ENCODE measurements around the gene ZNF221.
"Not testable (repeated sequence)": the region's sequence is repeated elsewhere in the genome, so short reads cannot be mapped to it uniquely, and the experiment has no call there.

The ZNF221 gene

DNA sequence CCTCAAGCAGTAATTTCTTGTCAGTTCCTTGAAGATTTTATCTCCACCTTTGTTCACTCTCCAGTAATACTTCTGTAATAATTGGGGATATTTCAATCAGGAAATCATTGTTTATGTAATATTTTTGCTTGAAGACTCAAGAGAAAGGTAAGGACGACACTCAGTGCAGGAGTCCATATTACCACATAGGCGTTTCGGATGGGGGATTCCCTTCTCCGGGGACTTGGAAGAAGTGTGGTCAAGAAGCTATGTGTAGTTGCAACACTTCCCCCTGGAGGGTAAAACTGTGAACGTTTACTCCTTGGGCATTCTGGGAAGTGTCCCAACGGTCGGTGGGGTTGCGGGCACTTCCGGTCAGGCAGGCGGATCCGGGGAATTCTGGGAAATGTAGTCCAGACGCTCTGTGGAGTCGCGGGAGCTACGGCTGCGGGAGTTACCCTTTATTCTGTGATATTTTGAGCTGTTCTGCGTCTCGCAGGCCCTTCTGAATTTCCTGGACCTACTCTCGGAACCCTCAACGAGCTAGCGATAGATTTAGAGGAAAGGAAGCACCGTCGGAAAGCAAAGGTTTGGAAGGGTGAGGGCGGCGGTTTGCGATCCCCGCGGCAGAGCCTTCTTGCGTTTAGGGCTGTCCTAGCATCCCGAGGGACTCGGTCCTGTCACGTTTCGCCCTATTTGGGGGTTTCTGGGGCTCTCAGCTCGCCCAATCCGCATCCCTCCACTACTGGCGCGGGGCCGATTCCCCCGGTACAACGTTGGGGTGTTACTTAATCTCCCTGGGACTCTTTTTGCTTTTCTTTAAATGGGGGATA is at the start of gene ZNF221:
Gene ZNF221, plus strand, starts transcription at position 395 of the 812 bp plus-strand sequence. CDS start 11,499 bp downstream, outside the sequence.
- DNase-seq = peak; percentile 95

DNA sequence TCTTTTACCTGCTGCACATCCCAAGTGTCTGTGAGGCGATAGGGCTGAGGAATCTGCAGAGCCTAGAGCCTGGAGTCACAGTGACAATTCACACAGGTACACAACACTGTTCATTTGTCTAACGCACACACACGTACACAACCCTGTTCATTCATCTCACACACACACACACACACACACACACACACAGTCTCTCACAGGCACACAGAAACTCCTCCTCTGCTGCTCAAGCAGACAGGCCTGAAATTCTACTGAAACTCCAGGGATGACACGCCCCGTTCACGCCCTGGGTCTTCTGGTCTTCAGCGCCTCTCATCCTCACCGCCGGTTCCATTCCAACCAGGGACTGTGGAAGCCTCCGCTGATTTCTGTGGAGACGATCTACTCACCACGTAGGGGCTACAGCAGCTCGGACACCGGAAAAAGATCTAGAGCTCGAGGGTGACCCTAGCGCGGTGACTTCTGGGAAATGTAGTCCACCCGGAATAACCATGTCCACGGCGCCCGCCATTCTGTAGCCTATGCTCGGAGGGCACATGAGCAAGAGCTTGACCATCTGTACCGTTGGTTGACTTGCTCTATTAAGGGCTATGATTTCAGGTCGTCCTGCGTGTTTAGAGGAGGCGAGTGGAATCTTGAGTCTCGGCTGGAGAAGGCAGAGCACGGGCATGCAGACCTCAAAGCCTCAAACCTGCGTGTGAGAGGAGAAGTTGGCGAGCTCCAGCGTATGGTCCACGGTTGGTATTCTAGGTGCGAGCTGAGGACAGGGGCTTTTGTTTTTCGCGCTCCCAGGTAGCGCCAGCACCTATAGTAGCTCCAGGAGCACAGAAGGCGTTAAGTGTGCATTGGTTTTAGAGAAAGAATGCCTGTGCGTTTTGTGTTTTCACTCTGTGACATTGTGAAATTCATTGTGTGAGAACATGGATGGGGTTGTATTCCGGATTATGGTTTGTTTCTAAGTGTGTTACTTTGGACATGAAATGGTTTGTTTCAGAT is 49.3 kb upstream of the ZNF221 start:
- DNase-seq = no peak

DNA sequence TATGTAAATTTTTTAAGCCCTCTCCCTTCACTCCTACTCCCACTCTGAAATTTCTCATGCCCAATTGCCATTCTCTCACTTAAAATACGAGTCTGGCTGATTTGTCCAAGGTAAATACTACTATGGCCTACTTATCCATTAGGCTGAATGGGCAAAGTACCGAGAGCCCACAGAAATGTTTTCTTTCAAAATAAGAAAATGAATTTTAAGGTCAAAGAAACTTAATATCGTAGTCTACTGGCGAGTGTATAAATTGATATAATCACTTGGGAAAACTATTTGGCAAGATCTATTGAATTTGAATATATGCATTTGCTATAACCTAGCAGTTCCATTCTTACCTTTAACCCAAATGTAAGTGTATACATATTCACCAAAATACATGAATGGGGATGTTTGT is 48.6 kb upstream of the ZNF221 start:
- DNase-seq = no peak

DNA sequence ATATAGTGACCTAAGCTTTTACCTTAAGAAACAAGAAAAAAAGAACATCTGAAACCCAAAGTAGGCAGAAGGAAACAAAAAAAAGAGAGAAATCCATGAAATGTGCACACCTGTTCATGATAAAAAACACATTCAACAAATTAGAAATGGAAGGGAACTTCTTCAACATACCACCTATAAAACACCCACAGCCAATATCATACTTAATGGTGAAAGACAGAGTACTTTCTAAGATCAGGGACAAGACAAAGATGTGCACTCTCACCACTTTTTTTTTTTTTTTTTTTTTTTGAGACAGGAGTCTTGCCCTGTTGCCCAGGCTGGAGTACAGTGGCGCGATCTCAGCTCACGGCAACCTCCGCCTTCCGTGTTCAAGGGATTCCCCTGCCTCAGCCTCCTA is 45.1 kb upstream of the ZNF221 start:
- DNase-seq = no peak

DNA sequence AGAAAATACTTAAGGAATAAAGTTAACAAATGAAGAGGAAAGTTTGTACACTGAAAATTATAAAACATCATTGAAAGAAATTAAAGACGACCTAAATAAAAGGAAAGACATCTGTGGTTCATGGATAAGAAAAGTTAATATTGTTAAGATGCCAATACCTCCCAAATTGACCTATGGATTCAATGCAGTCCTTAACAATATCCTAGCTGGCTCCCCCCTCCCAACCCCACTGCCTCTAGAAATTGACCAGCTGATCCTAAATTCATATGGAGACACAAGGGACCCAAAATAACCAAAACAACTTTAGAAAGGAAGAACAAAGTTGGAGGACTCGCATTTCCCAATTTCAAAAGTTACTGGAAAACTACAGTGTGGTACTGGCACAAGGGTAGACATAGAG is 44.3 kb upstream of the ZNF221 start:
- no peak for DNase-seq

DNA sequence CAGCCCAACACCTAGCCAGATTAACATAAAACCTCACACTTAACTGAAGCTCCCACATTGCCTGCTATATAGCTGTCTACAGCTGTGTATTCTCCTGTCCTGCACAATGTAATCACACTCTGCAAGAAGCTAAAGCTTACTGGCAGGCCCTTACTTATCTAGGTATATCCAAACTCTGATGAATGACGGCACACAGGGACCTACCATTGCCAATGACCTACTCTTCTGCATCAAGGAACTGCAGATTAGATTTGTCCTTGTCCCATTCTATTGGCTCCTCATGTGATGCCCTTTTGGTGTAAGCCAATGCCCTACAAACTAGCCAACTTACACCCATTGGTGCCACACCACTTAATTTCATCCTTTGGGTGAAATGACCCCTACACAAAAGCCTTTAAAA is 42.4 kb upstream of the ZNF221 start:
- no peak for DNase-seq

DNA sequence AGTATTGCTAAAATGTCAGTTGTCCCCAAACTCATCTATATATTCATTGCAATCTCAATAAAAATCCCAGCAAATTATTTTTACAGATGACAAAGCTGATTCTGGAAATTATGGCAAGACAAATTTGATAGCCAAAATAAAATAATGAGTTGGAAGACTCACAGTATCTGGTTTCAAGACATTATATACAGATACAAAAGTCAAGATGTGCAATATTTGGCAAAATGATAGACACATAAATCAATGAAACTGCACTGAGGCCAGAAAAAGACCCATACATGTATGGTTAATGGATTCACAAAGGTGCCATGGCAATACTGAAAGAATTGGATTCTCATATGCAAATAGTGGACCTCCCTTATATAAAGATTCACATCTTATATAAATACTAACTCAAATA is 40.1 kb upstream of the ZNF221 start:
- no peak for DNase-seq

DNA sequence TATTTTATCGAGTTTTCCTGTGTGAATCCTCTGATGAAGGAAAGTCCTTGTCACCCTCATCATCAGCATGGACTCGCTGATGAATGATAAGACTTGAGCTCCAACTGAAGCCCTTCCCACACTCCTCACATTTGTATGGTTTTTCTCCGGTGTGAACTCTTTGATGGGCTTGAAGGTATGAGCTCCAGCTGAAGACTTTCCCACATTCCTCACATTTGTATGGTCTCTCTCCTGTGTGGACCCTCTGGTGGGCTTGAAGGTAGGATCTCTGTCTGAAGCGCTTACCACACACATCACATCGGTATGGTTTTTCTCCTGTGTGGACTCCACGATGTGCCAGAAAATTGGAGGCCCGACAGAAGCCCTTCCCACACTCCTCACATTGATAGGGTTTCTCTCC is 37.6 kb upstream of the ZNF221 start:
- no peak for DNase-seq

DNA sequence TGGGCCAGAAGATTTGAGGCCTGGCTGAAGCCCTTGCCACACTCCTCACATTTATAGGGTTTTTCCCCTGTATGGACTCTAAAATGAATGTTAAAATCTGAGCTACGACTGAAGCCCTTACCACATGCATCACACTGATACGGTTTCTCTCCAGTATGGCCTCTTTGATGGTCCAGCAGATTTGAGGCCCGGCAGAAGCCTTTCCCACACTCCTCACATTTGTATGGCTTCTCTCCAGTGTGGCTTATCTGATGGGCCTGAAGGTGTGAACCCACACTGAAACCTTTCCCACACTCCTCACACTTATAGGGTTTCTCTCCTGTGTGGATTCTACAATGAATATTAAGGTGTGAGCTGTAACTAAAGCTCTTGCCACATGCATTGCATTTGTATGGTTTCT is 37.0 kb upstream of the ZNF221 start:
- no peak for DNase-seq

DNA sequence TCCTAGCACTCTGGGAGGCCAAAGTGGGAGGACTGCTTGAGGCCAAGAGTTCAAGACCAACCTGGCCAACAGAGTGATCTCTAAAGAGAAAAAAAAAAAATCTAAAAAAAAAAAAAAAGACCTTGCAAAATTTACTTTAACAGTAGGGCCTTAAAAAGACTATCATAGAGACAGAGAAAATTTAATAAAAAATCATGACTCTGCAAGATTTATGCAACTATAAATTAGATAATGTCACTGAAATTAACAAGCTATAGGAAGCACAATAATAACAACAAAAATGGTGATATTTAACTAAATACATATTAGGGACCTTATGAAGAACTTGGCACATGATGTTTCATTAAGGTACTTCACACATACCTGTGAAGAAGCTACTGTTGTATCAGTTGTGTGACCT is 27.2 kb upstream of the ZNF221 start:
- no peak for DNase-seq

DNA sequence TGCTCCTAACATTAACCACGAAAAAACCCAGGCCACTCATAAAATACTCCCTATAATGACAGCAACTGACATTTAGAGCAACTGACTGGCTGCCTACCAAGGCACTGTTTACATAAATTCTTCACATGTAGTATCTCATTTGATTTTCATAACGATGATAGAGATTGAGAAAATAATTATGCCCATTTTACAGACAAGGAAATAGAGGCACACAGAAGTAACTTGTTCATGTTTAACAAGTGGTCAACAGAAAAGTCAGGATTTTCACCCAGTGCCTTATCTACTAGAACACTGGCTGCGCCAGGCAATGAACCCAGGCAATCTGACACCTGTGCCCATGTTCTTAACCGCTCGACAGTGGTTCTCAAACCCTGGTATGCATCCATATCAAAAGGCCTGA is 22.2 kb upstream of the ZNF221 start:
- no peak for DNase-seq

DNA sequence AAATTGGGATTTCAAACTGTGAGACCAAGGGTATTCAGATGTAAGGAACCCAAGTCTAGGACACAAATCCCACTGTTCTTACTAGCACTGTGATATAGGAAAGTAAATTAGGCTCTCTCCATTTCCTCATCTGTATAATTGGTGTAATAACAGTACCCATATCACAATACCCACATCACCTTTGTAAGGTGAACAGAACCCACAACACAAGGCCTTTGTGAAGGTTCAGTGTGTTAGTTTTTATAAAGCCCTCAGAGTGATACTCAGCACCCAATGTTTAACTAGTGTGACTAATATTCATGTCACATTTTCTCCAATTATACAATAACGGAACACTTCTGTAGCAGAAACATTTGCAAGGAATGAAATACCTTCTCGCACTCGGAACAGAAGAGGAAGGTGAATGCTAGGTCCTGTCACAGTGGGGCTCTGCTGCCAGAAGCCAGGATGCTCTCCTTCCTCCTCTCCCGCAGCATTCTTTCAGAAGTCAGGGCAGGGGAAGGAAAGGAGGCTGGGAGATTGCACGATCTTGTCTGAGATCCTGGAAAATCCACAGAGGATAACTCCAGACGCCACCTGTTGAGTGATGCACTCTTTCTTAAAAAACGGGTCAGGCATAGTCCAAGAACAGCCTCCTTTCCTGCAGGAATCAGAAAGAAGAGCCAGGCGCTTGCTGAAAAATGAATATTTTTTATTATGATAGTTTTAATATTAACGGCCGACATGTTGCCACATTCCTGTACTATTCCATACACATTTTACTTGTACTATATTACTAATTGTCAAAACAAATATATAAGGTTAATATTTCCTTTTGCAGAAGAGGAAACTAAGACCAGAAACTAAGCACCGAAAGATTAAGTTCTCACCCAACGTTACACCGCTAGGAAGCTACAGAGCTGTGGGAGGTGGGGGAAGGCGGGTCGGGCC is 16.7 kb upstream of the ZNF221 start:
- DNase-seq = no peak

DNA sequence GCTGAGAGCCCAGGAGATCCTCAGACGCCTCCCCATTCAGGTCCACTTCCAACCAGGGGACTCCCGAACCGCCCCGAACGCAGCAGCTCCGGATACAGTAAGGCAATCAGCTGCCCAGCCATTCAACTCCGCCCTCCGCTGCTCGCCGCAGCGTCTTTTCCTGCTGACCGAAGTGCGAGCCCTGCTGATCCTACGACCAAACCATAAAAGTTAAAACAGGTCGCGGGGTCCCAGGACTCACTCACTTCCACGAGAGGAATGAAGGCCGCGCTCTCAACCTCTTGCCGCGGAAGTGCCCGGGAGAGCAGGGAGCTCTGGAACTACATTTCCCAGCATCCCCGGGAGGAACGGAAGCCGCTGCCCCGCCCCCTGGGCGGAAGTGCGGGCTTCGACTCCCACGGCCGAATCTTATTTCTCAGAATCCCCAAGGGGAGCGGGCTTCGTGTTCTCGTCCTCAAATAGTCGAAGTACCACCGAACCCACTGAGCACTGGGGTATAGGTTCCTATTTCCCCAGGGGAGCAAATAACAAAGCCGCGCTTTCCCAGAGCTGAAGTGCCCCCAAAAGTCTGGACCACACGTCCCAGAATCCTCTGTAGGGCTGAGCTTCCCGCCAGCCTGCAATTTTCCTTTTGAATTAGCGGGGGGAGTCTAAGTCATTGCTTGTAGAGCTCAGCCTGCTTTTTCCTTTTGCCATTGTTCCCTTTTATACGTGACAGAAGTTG is 15.9 kb upstream of the ZNF221 start, which contains the start of gene ZNF45:
Gene ZNF45, minus strand, starts transcription at position 298 of the 724 bp plus-strand sequence. CDS start 13,097 bp downstream, outside the sequence.
- peak; percentile 92 for DNase-seq

DNA sequence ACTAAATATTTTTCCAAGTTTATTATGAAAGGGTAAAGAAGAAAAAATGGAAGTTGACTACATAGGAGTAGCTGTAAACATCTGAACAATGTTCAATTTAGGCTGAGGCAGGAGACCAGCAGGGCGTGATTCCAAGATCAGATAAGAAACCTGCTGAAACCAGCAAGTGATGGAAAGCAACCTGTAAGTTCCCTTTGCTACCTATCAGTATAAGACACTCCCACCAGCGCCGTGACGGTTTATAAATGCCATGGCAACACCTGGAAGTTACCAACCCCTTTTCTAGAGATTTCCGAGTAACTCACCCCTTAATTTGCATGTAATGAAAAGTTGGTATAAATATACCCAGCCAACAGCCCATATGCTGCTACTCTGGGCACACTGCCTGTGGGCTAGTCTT is 14.8 kb upstream of the ZNF221 start:
- DNase-seq = no peak

DNA sequence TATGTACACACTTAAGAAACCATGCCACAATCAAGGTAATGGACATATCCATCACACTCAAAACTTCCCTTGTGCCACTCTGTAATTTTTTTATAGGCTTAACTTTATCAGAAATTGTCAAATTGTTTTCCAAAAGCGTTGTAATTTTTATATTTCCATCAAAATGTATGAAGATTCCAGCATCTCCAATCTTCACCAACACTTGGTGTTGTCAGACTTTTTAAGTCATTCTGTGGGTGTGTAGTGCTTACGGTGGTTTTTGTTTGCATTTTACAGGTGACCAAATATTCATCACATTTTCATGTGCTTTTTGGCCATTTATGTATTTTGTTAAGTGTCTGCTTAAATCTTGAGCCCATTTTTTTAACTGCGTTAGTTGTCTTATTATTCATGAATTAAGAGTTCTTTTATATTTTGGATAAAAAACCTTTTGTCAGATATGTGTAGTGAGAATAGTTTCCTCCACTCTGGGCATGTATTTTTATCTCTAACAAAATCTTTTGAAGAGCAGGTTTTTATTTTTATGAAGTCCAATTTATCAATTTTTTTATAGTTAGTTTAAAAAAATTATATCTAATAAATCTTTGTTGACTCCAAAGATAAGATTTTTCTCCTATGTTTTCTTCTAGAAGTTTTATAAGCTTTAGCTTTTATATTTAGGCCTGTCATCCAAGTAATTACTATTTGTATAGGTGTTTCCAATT is 11.3 kb upstream of the ZNF221 start:
- DNase-seq = no peak

DNA sequence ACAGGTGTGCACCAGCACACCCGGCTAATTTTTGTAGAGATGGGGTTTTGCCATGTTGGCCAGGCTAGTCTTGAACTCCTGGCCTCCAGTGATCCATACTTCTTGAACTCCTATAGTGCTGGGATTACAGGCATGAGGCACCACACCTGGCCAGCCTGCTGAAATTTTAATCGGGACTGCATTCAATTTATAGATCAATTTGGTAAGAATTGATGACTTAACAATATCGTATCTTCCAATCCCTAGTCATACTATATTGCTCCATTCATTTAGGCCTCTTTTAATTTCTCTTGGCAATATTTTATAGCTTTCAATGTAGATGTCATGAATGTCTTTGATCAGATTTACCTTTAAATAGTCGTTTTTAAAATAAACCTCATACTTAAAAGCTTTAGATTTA is 10.3 kb upstream of the ZNF221 start:
- no peak for DNase-seq

DNA sequence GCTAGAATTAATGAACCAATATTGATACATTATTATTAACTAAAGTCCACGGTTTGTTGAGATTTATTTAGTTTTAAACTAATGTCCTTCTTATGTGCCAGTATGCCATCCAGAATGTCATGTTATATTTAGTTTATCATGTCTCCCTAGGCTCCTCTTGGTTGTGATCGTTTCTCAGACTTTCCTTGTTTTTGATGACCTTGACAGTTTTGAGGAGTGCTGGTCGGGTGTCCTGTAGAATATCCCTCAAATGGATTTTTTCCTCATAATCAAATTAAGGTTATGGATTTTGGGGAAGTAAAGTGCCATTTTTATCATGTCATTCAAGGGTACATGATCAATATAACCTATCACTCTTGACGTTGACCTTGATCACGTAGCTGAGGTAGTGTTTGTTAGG is 9.8 kb upstream of the ZNF221 start:
- no peak for DNase-seq

DNA sequence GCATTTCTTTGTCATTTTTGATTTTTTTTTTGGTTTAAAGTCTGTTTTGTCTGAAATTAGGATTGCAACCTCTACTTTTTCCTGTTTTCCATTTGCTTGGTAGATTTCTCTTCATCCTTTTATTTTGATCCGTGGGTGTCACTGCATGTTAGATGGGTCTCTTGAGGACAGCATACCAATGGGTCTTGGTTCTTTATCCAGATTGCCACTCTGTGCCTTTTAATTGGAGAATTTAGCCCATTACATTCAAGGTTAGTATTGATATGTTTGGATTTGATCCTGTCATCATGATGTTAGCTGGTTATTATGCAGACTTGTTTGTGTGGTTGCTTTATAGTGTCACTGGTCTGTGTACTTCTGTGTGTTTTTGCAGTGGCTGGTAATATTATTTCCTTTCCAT is 3.6 kb upstream of the ZNF221 start:
- not testable (repeated sequence) for DNase-seq

DNA sequence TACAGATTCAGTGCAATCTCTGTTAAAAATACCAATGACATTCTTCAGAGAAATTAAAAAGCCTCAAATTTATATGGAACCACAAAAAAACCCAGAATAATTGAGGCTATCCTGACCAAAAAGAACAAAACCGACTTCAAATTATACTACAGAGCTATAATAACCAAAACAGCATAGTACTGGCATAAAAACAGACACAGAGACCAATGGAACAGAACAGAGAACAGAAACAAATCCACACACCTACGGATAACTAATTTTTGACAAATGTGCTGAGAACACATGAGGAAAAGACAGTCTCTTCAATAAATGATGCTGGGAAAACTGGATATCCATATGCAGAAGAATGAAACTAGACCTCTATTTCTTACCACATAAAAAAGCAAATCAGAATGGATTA is 1.2 kb upstream of the ZNF221 start:
- not testable (repeated sequence) for DNase-seq

DNA sequence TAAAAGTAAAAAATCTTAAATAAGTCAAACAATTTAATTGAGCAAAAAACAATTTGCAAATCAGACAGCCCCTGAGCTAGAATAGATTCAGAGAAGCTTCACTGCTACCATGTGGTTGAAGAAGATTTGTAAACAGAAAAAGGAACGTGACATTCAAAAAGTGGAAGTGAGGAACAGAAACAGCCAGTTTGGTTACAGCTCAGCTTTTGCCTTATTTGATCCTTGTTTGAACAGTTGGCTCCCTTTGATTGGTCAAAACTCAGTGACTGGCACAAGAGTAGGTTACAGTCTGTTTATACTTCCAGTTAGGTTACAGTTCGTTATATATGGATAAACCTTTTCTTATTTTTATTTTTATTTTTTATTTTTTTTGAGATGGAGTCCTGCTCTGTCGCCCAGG is 5.8 kb downstream of the ZNF221 start:
- DNase-seq = no peak

DNA sequence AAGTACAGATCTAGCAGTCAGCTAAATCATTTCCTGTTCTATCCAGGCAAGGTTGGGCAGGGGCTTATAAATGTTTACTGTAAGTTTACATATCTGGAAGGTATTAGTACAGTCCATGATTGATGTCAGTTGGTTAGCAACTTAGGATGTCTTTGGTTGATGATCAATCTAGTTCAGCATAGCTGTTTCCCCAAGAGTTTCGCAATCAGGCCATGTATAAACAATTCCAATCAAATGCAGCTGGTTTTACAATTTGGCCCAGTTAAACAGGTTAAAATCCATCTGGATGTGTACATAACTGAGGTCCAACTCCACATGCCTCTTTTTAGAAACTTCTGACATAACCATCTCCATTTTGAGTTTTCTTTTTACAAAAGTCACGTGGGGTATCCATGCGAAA is 6.9 kb downstream of the ZNF221 start:
- no peak for DNase-seq
